ENCODE measurements around the gene KLK13.

DNA sequence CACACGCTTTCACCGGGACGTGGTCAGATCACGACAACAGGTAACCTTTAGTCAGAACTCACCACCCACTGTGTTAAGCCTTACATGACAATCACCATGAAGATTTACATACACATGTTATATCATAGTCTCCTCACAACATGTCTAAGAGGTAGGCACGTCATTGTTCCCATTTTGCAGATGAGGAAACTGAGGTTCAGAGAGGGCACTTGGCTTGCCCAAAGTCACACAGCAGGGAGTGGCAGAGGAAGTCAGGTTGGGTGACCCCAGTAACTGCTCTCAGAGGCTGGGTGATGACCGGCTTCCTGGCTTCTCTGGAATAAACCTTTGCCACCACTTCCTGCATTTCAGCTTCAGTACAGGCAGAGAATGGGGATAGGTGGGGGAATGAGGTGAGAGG, 50.6 kb downstream of the KLK13 start:
- TF ChIP-seq PHF8 (conservative IDR thresholded peaks at IDR 0.05; ENCODE audit: low read depth, low read length) = no peak
- TF ChIP-seq YY1 (IDR thresholded peaks at IDR 0.05; ENCODE audit: low read depth, low read length) = no peak
- TF ChIP-seq POLR2A (IDR thresholded peaks at IDR 0.05; ENCODE audit: control extremely low read depth in 1 of 2, low read depth in 2 of 2, low read length in 2 of 2) = no peak
- no peak for TF ChIP-seq TAF1 (IDR thresholded peaks at IDR 0.05; ENCODE audit: low read depth, low read length)
- no peak for TF ChIP-seq EZH2 (IDR thresholded peaks at IDR 0.05; ENCODE audit: low read depth, low read length, severe bottlenecking)
- TF ChIP-seq RBBP5 (IDR thresholded peaks at IDR 0.05; ENCODE audit: borderline replicate concordance, low read depth, low read length) = no peak
- TF ChIP-seq POLR2AphosphoS5 (IDR thresholded peaks at IDR 0.05; ENCODE audit: low read depth, low read length) = no peak
- TF ChIP-seq, protein P1, sequence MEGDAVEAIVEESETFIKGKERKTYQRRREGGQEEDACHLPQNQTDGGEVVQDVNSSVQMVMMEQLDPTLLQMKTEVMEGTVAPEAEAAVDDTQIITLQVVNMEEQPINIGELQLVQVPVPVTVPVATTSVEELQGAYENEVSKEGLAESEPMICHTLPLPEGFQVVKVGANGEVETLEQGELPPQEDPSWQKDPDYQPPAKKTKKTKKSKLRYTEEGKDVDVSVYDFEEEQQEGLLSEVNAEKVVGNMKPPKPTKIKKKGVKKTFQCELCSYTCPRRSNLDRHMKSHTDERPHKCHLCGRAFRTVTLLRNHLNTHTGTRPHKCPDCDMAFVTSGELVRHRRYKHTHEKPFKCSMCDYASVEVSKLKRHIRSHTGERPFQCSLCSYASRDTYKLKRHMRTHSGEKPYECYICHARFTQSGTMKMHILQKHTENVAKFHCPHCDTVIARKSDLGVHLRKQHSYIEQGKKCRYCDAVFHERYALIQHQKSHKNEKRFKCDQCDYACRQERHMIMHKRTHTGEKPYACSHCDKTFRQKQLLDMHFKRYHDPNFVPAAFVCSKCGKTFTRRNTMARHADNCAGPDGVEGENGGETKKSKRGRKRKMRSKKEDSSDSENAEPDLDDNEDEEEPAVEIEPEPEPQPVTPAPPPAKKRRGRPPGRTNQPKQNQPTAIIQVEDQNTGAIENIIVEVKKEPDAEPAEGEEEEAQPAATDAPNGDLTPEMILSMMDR (IDR thresholded peaks at IDR 0.05; ENCODE audit: control extremely low read depth in 1 of 3, insufficient read depth in 1 of 3, low read depth in 1 of 3, low read length in 3 of 3) = no peak
- TF ChIP-seq MAFK (IDR thresholded peaks at IDR 0.05; ENCODE audit: low read depth, low read length) = no peak
- no peak for TF ChIP-seq CHD2 (IDR thresholded peaks at IDR 0.05; ENCODE audit: low read length)
- TF ChIP-seq RNF2 (IDR thresholded peaks at IDR 0.05; ENCODE audit: borderline replicate concordance, low read depth, low read length, missing control alignments, poor library complexity, severe bottlenecking) = no peak
- no peak for TF ChIP-seq KDM5A (IDR thresholded peaks at IDR 0.05; ENCODE audit: low read length)
